Stimulated activated CD4-positive, alpha-beta T cell treated with anti-CD3 and anti-CD28 coated beads, Interleukin-2, amount 100 ng/mL, for 4 hours (primary cell): ENCODE measurements around the gene DLK2.
A peak's percentile ranks its signal among the peaks of the same experiment; 100 is the strongest.
"Not testable (repeated sequence)": the region's sequence is repeated elsewhere in the genome, so short reads cannot be mapped to it uniquely, and the experiment has no call there.

ENCODE experiments used
- DNase-seq: peaks from one replicate; pipeline ENCODE4 v3.0.0-alpha.2; 2020; ENCODE audit warnings: low read depth

The DLK2 gene

GRCh38 chr6:43455531-43456428, at the start of gene DLK2:
Gene DLK2, minus strand, starts transcription at chr6:43455548. Its CDS starts 723 bp downstream, at chr6:43454825.
- DNase-seq, result peak; percentile 71

- DNase-seq, result no peak
Observed at GRCh38 chr6:43503443-43503842, 48.1 kb upstream of the DLK2 start.

- no peak for DNase-seq
Observed at GRCh38 chr6:43502666-43503065, 47.3 kb upstream of the DLK2 start.

GRCh38 chr6:43500921-43501320, 45.6 kb upstream of the DLK2 start:
- no peak for DNase-seq

GRCh38 chr6:43499028-43499815, 43.9 kb upstream of the DLK2 start:
- DNase-seq, result no peak

- DNase-seq, result not testable (repeated sequence)
Observed at GRCh38 chr6:43498291-43498690, 42.9 kb upstream of the DLK2 start.

- DNase-seq, result no peak
Observed at GRCh38 chr6:43497689-43498088, 42.3 kb upstream of the DLK2 start.

GRCh38 chr6:43497129-43497396, 41.7 kb upstream of the DLK2 start:
- no peak for DNase-seq

GRCh38 chr6:43496370-43497128, 41.2 kb upstream of the DLK2 start:
- no peak for DNase-seq

- DNase-seq, result no peak
Observed at GRCh38 chr6:43495409-43495941, 40.1 kb upstream of the DLK2 start.

- no peak for DNase-seq
Observed at GRCh38 chr6:43494766-43495165, 39.4 kb upstream of the DLK2 start.

GRCh38 chr6:43494321-43494720, 39.0 kb upstream of the DLK2 start:
- DNase-seq, result no peak

- no peak for DNase-seq
Observed at GRCh38 chr6:43493833-43494232, 38.5 kb upstream of the DLK2 start.

- no peak for DNase-seq
Observed at GRCh38 chr6:43493230-43493629, 37.9 kb upstream of the DLK2 start.

- DNase-seq, result no peak
Observed at GRCh38 chr6:43492673-43493072, 37.3 kb upstream of the DLK2 start.

GRCh38 chr6:43491750-43492661, 36.7 kb upstream of the DLK2 start:
- no peak for DNase-seq

- DNase-seq, result no peak
Observed at GRCh38 chr6:43490523-43490939, 35.2 kb upstream of the DLK2 start.

GRCh38 chr6:43489277-43490072, 34.1 kb upstream of the DLK2 start:
- no peak for DNase-seq

GRCh38 chr6:43488667-43489276, 33.4 kb upstream of the DLK2 start:
- DNase-seq, result no peak
